Activated T-cell treated with anti-CD3 and anti-CD28 coated beads, Interleukin-2, amount 50 U/mL, for 48 hours (primary cell): Measurements from ENCODE around the gene ATRAID.
"Not testable (repeated sequence)": the region's sequence is repeated elsewhere in the genome, so short reads cannot be mapped to it uniquely, and the experiment has no call there.

Source experiments
- DNase-seq, 2 experiments: peaks; one replicate each; pipeline ENCODE4 v3.0.0-alpha.2; 2020

Gene ATRAID

DNA sequence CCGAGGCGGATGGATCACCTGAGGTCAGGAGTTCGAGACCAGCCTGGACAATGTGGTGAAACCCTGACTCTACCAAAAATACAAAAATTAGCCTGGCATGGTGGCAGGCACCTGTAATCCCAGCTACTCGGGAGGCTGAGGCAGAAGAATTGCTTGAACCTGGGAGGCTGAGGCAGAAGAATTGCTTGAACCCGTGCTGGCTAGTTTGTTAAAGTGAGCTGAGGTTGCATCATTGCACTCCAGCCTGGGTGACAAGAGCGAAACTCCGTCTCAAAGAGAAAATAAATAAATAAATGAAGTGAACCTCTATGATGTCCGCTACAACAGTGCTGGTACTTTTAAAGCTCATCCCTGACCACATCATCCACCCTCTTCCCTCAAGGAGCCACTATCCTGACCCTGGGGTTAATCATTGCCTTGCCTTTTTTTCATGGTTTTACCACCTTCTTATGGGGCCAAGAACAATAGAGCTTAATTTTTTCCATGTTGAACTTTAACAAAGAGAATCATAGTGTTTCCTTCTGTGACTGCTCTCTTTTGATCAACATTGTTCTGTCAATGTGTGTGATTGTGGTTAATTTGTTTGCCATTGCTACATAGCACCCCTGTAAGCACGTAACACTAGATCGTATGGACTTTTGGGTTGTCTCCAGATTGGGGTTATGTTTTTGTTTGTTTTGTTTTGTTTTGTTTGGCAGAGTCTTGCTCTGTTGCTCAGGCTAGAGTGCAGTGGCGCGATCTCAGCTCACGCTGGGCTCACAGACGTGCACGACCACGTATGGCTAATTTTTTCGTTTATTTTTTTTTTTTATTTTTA lies 17.1 kb upstream of the ATRAID start:
- DNase-seq = no peak

DNA sequence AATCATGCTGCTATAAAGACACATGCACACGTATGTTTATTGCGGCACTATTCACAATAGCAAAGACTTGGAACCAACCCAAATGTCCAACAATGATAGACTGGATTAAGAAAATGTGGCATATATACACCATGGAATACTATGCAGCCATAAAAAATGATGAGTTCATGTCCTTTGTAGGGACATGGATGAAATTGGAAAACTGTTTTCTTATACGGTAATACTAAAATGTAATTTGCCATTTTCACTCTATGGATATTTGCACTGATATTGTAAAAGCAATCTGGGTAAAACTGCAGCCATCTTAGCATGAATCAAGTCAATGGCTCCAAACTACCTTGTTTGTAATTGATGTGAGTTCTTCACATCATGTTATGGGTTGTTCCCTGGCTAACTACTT lies 16.0 kb upstream of the ATRAID start:
- DNase-seq = not testable (repeated sequence)

DNA sequence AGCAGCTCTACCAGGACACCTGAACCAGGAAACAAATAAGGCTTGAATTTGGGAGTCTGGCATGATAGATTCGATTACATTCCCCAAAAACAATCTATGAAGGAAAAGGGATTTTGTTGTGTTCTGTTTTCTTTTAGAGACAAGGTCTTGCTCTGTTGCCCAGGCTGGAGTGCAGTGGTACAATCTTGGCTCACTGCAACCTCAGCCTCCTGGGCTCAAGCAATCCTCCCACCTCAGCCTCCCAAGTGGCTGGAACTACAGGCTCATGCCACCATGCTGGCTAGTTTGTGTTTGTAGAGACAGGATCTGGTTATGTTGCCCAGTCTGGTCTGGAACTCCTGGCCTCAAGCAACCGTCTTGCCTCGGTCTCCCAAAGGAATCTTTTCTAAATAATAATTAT lies 13.8 kb upstream of the ATRAID start:
- not testable (repeated sequence) for DNase-seq

DNA sequence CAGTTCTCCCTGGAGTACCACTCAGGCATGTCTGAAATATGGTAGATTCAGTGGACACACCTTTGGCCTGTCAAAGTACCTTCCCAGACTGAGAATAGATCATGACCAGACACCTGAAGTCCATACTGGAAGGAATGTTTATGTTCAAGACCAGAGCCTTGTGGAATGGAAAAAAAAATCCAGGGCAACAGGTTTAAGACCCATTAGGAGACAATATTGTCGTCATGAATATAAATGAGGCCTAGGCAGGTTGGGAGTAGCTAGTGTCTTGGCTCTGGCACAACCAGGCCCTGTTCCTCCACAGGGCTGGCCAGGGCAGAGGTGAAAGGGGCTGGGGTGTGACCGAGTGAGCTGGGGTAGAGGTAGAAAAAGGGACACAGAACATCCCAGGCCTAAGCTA lies 13.2 kb upstream of the ATRAID start:
- DNase-seq = no peak

DNA sequence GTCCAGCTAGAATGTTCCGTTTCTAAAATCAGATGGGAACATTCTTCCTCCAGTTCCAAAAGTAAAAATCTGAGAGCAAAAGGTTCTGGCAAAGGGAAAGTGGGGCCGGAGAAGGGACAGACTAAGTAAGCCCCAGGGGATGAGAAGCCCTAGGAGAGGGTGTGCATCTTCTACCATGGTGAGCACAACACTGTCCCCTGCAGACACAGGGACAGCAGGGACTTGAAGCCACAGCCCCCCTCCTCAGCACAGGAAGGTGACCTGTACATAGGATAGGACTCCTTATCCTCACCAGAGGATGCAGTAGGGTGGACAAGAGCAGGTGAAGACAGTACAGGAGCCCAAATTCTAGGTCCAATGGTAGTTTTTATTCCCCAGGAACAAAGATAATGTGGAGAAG lies 12.6 kb upstream of the ATRAID start:
- no peak for DNase-seq

DNA sequence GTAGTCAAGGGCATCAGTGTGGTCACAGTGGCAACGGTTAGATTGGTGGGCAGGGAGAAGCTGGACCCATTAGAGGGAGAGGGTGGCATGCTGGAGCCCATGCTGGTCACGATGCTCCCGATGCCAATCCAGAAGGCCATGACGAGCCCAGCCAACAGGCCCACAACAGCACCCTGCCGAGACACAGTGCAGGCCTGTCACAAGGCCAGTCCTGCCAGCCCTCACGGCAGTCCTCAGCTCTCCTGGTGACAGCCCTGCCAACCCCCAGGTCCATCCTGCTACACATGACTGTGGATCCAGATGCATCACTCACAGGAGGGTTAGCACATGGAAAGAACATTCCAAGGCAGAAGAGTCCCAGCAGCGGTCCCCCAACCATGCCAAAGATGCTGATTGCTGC lies 10.2 kb upstream of the ATRAID start:
- DNase-seq = no peak

DNA sequence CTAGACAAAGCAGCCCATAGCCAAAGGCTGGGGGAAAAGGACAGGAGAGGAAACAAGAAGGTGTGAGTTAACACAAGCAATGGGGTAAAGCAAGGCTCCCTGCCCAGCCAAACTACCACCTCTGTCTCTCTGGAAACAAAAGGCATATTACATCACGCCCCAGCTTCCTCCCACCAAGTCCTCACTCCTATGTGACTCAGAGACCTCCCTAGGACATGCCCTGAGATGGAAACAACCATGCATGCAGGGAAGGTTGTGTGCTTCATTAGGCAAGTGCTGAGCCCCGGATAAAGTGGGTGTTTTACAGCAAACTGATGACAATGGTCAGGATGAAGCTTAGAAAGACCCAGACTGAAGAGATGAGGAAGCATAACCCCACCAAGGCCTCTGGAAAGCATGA lies 9.0 kb upstream of the ATRAID start:
- DNase-seq = no peak

DNA sequence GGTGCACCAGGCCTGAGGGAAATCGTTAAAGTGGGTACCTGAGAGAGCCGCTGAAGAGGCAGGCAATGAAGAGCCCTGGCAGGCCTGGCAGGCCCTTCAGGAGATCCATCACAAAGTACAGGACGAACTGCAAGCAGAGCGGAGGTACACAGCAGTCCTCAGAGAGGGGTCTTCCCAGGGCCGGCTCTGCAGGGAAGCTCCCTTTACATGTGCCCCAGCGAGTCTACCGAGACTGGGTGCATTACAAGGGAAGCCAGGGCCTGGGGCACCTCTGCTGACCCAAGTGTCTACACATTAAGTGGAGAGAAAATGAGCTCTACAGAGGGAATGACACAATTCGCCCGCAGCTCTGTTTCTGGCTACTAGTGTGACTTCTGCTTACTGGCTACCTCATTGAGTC lies 8.1 kb upstream of the ATRAID start:
- no peak for DNase-seq

DNA sequence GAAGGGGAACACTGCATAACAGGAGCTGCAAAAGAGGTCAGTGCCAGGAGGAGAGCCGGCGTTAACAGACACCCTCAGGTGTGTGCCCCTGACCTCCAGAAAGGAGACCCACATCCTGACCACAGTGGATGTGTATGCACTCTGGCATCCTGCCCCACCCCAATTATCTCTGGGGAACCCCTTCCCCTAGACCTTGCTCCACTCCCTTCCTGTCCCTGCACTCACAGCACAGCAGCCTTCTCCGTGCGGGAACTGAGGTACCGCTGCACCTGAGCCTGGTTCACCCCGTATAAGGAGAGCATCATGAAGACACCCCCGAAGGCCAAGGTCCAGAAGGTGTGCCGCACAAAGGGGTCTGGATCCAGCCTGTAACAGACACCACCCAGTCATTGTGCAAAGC lies 7.3 kb upstream of the ATRAID start:
- no peak for DNase-seq

DNA sequence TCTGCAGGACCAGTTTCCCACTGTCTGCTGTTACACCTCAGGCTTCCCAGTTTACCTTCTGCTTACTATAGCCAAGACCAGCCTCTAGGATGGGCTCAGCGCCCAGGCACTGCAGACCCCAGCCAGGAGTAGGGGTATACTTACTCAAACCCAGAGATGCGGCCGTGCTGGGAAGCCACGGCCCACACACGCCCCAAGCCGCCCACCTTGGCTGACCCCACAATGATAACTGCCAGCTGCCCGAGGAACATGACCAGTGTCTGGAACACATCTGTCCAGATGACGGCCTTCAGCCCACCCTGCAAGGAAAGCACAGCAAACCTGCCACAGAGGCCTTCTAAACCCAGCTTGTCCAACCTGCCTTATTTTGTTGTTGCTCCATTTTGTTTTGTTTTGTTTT lies 6.6 kb upstream of the ATRAID start:
- no peak for DNase-seq

DNA sequence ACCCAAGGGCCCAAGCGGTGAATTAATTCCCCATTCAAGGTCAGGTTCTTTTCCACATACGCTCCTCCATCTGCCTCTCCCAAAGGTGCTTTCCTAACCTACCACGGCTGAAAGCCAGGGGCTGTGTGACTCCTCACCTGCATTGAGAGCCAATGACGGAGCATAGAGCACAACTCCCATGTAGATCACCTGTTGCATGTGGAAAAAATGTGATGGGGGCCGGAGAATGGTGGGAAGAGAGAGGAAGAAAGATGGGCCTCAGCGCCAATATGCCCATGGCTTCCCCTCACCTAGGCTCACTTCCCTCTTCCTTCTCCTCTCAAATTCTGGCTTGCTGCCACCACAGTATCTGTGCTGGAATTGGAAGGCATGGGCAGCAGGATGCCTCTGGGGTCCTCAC lies 5.5 kb upstream of the ATRAID start:
- no peak for DNase-seq

DNA sequence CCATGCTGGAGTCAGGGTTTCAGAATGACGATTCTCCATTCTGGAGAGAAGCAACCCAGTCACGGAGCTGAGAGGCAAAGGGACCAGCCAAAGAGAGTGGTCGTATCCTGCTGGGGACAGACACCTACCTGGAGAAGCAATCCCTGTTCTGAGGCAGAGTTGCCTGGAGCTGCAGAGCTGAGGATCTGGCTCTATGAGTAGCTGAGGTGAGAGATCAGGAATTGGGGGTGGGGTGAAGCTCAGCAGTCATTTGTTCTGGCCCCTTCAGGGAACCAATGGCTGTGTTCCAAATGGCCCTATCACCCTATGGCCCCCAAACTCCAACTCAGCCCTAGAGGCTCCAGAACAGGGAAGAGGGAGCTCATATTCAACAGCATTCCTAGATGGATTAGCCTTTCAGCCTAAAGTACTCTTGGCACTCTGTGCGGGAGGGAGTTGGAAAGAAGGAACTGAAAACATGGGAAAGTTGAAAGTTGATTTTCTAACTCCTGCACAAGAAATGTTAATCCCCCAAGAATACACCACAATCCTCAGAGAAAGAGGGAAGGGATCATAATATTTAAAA lies 3.3 kb upstream of the ATRAID start:
- no peak for DNase-seq

DNA sequence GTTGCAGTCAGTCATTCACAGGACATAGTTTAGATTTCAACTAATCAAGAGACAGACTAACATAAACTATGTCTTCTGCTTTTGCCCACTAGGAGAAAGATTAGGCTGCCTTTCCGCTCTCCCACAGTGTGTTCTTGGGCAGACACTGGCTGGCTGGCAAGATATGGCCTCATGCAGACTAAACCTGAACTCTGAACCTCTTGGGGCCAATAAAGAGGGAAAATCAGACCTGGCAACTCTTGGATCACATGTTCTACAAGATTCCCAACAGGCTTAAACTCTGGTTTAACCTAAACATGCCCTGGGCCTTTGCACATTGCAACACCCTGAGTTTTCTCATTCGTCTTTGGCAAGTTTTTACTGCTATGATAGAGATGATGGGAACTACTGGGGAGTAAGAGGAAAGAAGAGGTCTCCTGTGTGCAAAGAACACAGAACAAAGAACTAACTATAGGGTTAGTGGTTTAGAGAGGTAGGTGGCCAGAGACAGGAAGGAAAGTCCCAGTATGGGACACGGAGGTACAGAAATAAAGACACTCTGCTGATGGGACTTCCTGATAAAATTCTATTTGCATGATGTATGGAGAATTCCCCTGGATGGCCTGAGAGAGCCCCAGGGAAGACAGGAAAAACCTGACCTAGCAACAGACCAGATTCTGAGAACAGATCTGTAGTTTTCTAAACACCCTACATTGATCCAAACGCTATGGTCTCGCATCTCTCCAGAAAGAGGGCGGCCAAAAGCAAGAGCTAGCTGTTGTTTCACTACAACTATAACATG lies 2.0 kb upstream of the ATRAID start:
- no peak for DNase-seq

DNA sequence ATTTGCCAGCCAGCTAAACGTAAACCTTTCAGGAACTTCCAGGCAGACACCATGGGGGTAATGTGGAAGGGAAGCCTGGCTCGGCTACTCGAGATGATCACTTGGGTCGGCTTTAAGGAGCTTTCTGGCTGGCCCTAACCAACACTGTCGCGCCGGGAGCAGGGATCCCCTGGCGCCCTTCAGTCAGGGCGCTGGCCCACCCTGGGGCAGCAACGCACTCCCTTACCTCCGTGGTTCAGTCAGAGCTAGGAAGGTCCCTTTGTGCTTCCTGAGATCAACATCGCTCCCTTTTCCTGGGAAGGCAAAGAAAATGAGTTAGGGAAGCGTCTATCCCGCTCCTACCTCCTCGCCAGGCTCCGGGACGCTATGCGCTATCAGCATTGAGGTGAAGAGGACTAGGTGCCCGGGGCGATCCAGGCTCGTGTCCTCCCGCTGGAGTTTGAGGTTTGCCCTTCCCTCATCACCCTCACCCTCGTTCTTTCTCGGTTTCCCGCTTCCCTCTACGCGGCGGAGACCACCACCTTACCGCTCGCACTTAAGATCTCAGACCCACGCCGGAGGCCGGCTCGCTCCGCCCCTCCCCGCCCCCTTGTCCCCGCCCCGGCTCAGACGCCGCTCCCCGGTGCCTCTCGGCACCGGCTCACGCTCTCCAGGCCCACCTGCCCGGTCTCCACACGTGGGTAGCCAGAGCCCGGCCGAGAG lies 449 bp upstream of the ATRAID start:
- no peak for DNase-seq

DNA sequence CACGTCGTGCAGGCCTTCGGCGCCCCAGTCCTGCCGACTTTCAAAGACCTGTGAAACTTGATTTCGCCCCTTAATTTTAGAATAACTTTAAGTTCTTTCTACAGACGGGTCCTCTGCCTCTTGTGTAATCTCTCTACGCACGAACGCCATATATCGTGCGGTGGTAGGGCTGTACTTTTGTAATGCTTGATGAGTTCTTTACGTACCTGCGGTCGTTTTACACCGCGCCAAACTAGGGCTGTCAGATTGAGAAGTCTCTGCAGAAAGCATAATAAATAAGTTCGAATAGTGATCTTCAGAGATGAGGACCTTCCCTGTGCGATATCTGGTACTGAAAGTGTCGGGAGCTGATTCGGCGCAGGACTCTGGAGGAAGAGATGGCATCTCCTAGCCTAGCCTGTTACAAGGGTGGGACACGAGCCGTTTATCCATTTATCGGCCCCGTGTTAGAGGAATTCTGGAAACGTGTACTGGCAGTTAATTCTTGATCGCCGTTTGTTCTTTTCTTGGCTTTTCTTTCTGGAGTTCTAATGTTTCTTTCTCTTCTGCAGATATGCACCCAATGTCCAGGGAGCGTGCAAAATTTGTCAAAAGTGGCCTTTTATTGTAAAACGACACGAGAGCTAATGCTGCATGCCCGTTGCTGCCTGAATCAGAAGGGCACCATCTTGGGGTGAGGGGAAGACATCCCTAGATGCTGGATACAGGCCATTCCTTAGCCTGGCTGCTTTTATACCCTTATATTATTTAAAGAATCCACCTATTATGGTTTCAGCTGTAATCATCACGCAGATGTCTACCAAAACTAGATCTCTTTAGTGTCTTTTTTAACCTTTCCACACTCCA lies 1.0 kb downstream of the ATRAID start:
- no peak for DNase-seq

DNA sequence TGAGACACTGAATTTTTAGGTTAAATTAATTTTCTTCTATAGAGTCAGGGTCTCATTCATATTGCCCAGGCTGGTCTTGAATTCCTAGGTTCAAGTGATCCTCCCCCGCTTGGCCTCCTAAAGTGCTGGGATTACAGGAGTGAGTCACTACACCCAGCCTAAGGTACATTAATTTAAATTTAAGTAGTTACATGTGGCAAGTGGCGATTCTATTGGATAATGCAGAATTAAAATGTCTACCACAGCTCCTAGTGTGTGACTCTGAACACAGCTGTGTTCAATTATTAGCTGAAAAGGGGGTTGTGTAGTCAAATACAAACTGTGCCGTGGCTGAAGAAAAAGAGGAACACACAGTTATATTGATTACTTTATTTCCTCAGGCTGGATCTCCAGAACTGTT lies 3.1 kb downstream of the ATRAID start:
- DNase-seq = no peak

DNA sequence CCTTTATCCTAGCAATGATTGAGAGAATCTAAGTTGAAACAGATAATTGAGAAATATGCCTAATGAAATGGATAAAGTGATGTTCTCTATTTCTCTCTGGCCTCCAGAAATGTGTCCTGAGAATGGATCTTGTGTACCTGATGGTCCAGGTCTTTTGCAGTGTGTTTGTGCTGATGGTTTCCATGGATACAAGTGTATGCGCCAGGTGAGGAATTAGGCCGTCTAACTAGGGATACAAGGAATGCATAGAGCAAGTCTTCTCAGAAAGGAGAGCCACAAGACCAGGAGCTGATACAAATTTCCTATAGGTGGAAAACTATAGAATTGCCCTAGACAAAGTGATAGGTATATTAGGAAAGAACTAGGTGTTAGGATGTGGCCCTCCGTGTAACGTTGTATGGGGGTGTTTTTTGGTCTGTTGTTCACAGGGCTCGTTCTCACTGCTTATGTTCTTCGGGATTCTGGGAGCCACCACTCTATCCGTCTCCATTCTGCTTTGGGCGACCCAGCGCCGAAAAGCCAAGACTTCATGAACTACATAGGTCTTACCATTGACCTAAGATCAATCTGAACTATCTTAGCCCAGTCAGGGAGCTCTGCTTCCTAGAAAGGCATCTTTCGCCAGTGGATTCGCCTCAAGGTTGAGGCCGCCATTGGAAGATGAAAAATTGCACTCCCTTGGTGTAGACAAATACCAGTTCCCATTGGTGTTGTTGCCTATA lies 4.7 kb downstream of the ATRAID start:
- no peak for DNase-seq

DNA sequence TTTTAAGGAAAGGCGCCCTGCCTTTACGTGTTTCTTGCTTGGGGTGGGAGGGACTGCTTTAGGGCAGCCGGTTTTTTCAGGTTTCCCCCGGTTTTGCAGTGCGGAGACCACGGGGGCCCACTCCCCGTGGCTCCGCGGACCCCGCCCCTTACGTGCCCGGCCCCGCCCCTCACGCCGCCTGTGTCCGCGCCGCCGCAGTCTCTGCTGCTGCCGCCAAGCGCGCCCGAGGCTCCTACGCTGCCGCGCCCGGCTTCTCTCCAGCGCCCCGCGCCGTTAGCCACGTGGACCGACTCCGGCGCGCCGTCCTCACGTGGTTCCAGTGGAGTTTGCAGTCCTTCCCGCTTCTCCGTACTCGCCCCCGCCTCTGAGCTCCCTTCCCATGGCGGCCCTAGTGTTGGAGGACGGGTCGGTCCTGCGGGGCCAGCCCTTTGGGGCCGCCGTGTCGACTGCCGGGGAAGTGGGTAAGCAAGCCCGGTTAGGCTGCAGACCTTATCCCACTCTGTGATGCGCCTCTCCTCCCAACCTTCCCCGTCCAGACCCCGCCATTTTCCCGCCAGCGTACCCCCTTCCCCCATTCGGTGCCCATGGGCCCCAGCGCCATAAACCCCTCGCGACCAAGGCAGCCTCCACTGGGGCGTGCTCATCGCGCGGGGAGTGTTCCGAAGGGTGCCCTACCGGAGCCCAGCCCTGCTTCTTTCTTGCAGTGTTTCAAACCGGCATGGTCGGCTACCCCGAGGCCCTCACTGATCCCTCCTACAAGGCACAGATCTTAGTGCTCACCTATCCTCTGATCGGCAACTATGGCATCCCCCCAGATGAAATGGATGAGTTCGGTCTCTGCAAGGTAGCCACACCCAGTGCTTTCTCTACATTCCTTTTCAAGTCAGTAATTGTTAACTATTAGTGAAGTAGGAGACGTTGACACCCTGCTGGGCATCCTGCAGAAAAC lies 5.6 kb downstream of the ATRAID start, which contains the start of gene CAD:
Gene CAD, plus strand, starts transcription at position 197 of the 949 bp plus-strand sequence. Its CDS starts 183 bp downstream, at position 380.
- peak; percentile 92 to 93 for DNase-seq

DNA sequence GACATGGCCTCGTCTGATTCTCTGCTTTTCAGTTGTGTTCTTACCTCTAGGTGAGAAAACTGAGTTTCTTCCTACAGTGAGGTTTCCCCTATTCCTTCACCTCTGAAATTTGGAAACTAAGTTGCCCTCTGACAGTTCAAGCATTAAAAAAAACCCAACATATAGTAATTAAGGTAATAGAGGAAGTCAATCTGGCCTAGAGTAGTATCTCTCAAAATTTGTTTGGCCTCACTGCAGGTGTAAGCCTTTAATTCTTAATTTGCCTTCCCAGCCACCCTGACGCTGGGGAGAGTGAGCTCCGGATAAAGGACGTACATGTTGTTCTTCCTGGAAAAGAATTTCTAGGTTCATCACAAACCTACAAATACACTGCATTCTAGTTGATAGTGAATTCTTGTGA lies 6.8 kb downstream of the ATRAID start:
- DNase-seq = no peak

DNA sequence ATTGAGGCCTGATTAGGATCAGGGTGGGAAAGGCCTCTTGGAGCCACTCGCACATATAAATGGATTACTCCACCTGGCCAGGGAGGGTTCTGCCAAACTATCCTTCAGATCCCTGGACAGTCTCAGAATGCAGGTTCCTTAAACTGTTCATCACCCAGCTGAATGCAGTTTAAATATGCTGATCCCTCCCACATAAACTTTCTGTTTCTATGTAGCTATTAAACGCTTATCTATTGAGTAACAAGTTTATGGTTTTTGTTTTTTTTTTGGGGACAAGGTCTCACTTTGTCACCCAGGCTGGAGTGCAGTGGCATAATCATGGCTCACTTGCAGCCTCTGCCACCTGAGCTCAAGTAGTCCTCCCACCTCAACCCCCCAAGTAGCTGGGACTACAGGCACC lies 7.2 kb downstream of the ATRAID start:
- no peak for DNase-seq
